IPS-18c (cell line): Measurements from ENCODE around the gene PAX3.
A peak's percentile ranks its signal among the peaks of the same experiment; 100 is the strongest.

ENCODE experiments used
- H3K4me3 ChIP-seq: 2 replicates; pipeline ENCODE4 v1.7.0; 2013; ENCODE audit warnings: low read depth, mild to moderate bottlenecking, low read length, moderate library complexity; ENCODE audit not compliant: insufficient read depth
- H3K9me3 ChIP-seq: one replicate; pipeline ENCODE4 v1.6.1; 2013; ENCODE audit warnings: mild to moderate bottlenecking, low read length, moderate library complexity; ENCODE audit not compliant: control insufficient read depth, insufficient read depth

PAX3 gene

GRCh38 chr2:222290736-222291484, 7.9 kb downstream of the PAX3 start:
- Histone ChIP-seq H3K4me3 (peak overlapping the region; percentile 11; the same call in 1 of the 2 replicates), H3K9me3 (no peaks in the 10 kb centered on the region)

- Histone ChIP-seq H3K4me3 (peak overlapping the region; percentile 11; the same call in 1 of the 2 replicates), H3K9me3 (no peaks in the 10 kb centered on the region)
These were observed 8.4 kb downstream of the PAX3 start for GRCh38 chr2:222290401-222290735.

- Histone ChIP-seq H3K9me3 (no peaks in the 10 kb centered on the region), H3K4me3 (peak overlapping the region; percentile 11; the same call in 1 of the 2 replicates)
These were observed 9.3 kb downstream of the PAX3 start for GRCh38 chr2:222289278-222290160.

DNA sequence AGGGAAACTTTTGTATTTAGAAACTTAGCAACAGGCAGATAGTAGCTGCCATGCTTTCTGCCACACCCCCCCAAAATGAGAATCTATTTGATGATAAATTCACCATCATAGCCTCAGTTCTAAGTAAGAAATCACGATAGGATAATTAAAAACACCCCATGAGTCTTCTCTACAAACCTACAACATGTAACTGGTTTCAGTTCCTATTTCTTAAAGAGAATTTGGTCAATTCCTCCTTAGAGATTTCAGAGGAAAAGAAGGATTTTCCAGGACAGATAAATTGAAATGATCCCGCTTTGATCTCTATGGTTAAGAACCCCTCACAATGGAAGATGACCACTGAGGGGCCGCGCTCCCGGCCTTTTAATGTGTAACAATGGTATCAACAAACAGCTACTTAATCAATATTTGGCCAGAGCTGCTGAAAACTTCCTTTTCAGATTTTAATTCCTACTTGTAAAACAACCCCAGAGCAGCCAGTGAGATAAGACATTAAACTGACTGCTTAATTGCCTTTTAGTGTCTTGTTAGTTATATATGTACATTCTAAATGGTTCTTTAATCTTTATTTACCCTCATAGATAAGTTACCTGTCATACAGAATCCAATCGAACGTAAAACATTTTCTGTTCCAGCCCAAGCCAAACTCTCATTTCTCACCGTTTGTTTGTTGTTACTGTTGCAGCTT, 10.1 kb downstream of the PAX3 start:
- no peak overlapping the region for H3K4me3 ChIP-seq

DNA sequence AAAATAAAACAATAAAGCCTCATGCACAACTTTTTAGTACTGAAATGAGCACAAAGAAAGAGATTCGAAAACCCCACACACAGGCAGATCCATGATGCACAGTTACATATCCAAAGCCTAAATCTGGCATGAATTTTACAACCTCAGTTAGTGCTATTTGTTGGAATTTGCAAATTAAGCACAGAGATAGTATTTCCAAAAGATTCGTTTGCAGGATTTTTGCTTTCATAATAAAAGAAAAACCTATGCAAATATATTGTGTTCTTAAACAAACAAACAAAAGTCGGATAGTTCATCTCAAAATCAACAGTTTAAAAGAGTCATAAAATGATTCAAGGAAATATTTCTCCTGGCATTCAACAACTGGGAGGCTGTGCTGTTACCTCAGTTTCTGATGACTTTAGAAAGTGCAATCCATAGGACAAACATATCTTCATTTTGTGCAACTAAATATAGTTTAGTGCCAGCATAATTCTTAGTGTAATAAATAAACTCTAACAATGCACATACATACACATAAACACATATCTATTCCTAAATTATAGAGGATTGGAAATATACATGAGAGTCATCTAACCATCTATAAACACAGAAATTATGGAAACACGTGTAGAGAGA, 10.8 kb downstream of the PAX3 start:
- Histone ChIP-seq H3K9me3 (no peaks in the 10 kb centered on the region), H3K4me3 (no peak overlapping the region)

More for the DNA sequence above, 10.1 kb downstream of the PAX3 start:
- no peaks in the 10 kb centered on the region for H3K9me3 ChIP-seq

DNA sequence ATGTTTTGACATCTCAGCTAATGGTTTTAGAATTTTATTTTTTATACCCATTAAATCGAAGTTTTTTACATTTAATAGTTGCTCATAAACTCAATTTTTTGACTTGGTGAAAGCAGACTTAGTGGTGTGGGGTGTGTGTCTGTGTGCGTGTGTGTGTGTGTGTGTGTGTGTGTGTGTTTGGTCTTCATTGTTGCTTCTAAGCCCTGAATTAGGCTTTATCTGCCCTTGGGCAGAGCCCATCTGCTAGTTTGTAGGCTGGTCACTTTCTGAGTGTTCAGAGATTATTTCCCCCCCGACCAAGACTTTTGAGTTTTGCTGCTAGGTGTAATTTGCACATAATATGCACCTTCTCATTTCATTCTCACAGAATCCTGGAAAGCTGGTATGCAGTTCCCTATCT, 14.3 kb downstream of the PAX3 start:
- H3K4me3 ChIP-seq = no peak overlapping the region
- H3K9me3 ChIP-seq = no peaks in the 10 kb centered on the region

- no peak overlapping the region for H3K4me3 ChIP-seq
These were observed 15.2 kb downstream of the PAX3 start for GRCh38 chr2:222283634-222284033.

GRCh38 chr2:222281506-222281905, 17.3 kb downstream of the PAX3 start:
- Histone ChIP-seq H3K4me3 (no peak overlapping the region), H3K9me3 (no peaks in the 10 kb centered on the region)

More at GRCh38 chr2:222283634-222284033, 15.2 kb downstream of the PAX3 start:
- H3K9me3 ChIP-seq = no peaks in the 10 kb centered on the region

GRCh38 chr2:222280795-222281194, 18.0 kb downstream of the PAX3 start:
- Histone ChIP-seq H3K9me3 (no peaks in the 10 kb centered on the region), H3K4me3 (no peak overlapping the region)

- Histone ChIP-seq H3K9me3 (no peaks in the 10 kb centered on the region), H3K4me3 (no peak overlapping the region)
These were observed 26.3 kb downstream of the PAX3 start for GRCh38 chr2:222272446-222273015.

- Histone ChIP-seq H3K9me3 (no peaks in the 10 kb centered on the region), H3K4me3 (no peak overlapping the region)
These were observed 26.9 kb downstream of the PAX3 start for GRCh38 chr2:222271854-222272253.

DNA sequence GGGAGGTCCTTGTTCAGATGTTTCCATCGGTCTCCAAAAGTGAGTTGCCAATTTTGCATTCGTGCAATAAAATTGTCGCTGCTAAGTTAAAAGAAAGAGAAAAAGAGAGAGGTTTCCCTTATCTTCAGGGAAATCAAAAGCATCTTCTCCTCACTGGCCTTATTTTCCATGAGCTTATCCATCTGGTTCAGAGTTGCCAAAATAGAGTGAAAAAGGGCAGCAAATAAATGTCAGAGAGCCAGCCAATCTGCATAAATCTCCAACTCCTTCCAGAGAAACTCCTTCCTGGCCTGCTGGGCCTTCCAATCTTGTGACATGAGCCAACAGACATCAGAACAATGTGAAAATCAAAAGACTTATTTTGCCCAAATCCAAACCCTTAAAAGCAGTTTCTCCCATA, 28.4 kb downstream of the PAX3 start:
- Histone ChIP-seq H3K9me3 (no peaks in the 10 kb centered on the region), H3K4me3 (no peak overlapping the region)

DNA sequence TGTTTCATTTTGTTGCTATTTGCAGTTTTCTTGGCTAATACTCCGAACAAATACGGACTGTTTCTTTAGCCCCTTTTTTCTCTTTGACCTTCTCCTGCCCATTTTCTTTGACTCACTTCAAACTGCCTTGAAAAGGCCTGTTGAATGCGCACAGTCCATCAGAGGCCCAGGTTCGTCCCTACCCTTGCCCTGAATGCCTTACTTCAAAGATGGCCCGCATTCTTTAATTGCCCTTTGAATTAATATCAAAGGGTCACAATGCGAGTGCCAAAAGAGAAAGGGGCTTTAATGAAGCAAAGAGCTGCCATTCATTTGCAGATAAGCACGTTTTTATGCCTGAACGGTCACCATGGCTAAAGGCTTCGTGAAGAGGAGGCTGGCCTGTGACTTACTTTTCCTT, 29.7 kb downstream of the PAX3 start:
- Histone ChIP-seq H3K9me3 (no peaks in the 10 kb centered on the region), H3K4me3 (no peak overlapping the region)

DNA sequence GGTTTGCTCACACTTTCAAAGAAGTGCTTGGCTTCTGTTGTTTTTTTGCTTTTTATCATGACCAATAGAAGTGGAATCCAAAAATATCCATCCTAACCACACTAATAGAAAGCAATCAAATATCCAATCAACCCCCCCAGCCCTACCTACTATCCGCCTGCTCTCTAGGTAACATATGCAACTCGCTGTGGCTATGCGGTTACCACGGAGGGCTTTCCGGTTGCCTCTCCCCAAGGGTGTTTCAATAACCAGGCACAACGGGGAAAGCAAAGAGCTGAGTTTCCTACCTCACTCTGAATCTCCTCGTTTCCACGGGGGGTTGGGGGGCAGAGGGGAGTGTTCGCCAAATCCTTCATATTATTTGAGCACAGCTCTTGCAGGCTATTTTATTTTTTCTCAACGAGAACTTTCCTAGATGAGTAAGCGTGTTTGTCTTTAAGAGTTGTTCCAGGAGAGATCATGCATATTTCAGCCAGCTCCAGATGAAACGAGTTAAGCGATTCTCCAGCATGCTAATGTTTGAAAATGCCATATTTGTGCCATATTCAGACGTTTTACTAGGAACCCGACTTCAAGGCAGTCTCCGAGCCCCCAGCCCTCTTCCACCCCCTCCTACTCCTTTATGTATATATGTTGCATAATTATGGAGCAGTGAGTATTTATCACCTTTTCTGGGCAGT, 30.3 kb downstream of the PAX3 start:
- no peaks in the 10 kb centered on the region for H3K9me3 ChIP-seq
- H3K4me3 ChIP-seq = no peak overlapping the region

GRCh38 chr2:222264791-222265320, 33.9 kb downstream of the PAX3 start:
- H3K4me3 ChIP-seq = no peak overlapping the region
- no peaks in the 10 kb centered on the region for H3K9me3 ChIP-seq

- no peaks in the 10 kb centered on the region for H3K9me3 ChIP-seq
These were observed 37.3 kb downstream of the PAX3 start for GRCh38 chr2:222261504-222261903.

More at GRCh38 chr2:222261504-222261903, 37.3 kb downstream of the PAX3 start:
- no peak overlapping the region for H3K4me3 ChIP-seq
